Left lung (tissue), 10 donors: ENCODE data around the gene ATAD3B. TPM values are rescaled to one million over a fixed set of nuclear protein-coding genes. Genes with fewer than 3 reads are reported as not detected.
A peak's percentile ranks its signal among the peaks of the same experiment; 100 is the strongest.

Experiments
- ATAC-seq: fragments of 200-7000 bp; cut with Tn5 transposase; one replicate; pipeline ENCODE4 v1.9.1; 2020; ENCODE audit warnings: moderate library complexity
- DNase-seq, 4 donors: peaks; one replicate each; pipeline ENCODE4 v3.0.0-alpha.2; 2013 to 2020
- H3K27ac ChIP-seq, 2 donors: fragments of 200-600 bp; sonication (generic) in 1 of 2; one replicate each; pipeline versions ENCODE4 v1.5.0 to v1.8.0; 2020 to 2021
- H3K27me3 ChIP-seq, 2 donors: fragments of 200-600 bp; sonication (generic) in 1 of 2; one replicate each; pipeline versions ENCODE4 v1.5.0 to v1.8.0; 2020 to 2021
- H3K36me3 ChIP-seq, 2 donors: fragments of 200-600 bp; sonication (generic) in 1 of 2; one replicate each; pipeline versions ENCODE4 v1.5.0 to v1.8.0; 2020 to 2021
- H3K4me1 ChIP-seq, 2 donors: fragments of 200-600 bp; one replicate each; pipeline ENCODE4 v1.8.0; 2021
- H3K4me3 ChIP-seq, 2 donors: fragments of 200-600 bp; sonication (generic) in 1 of 2; one replicate each; pipeline versions ENCODE4 v1.5.0 to v1.8.0; 2020 to 2021; ENCODE audit warnings: mild to moderate bottlenecking in 1 of 2
- H3K9me3 ChIP-seq, 2 donors: fragments of 200-600 bp; sonication (generic) in 1 of 2; one replicate each; pipeline versions ENCODE4 v1.5.0 to v1.8.0; 2020 to 2021
- intact Hi-C, 2 donors: fragments of 100-400 bp; cut with DNase I; formaldehyde crosslinking; loops; one replicate each; pipeline versions ENCODE4 v1.11.2 to v1.14.2; 2022
- polyA plus RNA-seq, 6 donors: library from polyadenylated mRNA; unstranded; fragments of 120-200 nt; gene quantifications; one replicate each; pipeline ENCODE4 v1.2.1, GENCODE V29; 2013; ENCODE audit not compliant: insufficient read length in 6 of 6
- total RNA-seq, 2 donors: library from RNA; stranded (reverse); fragmentation: NEBNext Ultra II Directional; extraction: Animal tissue kit (Norgen Biotek cat#: 25700); gene quantifications; one replicate each; pipeline ENCODE4 v1.2.1, GENCODE V29; 2021
- TF ChIP-seq, protein P1 (sequence below), 2 donors: fragments of 200-600 bp; sonication (generic) in 1 of 2; IDR thresholded peaks; one replicate each; pipeline versions ENCODE4 v1.5.0 to v1.8.0; 2021; ENCODE audit warnings: antibody characterized with exemption in 2 of 2
- donor health status: DM: no; HTN: yes; CAD: no.
- donor health status: DM: no; HTN: no; CAD: no.

ATAD3B gene
- total and polyA plus RNA-seq, 8 donors, result 14.5 to 30.7 (median 18.9) TPM

DNA sequence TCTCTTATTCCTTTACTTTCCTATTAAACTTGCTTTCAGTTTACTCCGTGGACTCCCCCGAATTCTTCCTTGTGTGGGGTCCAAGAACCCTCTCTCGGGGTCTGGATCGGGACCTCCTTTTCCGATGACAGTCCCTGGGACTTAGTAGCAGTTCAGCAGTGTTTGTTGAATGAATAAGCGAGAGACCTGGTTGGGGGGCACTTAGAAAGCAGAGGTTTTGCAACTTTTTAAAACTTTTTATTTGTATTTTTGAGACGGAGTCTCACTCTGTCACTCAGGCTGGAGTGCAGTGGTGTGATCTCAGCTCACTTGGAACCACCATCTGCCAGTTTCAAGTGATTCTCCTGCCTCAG lies 48.3 kb upstream of the ATAD3B start:
- Histone ChIP-seq H3K27me3 (peaks cover 0 to 47% of the 10 kb centered on the region in 2 donors), H3K4me1 (peaks cover 0 to 18% of the 10 kb centered on the region in 2 donors), H3K27ac (no peak overlapping the region), H3K36me3 (no peaks in the 10 kb centered on the region), H3K4me3 (no peak overlapping the region), H3K9me3 (no peaks in the 10 kb centered on the region)
- ATAC-seq (no peak), DNase-seq (no peak)
- intact Hi-C loops, result no loop called here
- TF ChIP-seq, protein P1, sequence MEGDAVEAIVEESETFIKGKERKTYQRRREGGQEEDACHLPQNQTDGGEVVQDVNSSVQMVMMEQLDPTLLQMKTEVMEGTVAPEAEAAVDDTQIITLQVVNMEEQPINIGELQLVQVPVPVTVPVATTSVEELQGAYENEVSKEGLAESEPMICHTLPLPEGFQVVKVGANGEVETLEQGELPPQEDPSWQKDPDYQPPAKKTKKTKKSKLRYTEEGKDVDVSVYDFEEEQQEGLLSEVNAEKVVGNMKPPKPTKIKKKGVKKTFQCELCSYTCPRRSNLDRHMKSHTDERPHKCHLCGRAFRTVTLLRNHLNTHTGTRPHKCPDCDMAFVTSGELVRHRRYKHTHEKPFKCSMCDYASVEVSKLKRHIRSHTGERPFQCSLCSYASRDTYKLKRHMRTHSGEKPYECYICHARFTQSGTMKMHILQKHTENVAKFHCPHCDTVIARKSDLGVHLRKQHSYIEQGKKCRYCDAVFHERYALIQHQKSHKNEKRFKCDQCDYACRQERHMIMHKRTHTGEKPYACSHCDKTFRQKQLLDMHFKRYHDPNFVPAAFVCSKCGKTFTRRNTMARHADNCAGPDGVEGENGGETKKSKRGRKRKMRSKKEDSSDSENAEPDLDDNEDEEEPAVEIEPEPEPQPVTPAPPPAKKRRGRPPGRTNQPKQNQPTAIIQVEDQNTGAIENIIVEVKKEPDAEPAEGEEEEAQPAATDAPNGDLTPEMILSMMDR (IDR thresholded peaks at IDR 0.05), result no peak

DNA sequence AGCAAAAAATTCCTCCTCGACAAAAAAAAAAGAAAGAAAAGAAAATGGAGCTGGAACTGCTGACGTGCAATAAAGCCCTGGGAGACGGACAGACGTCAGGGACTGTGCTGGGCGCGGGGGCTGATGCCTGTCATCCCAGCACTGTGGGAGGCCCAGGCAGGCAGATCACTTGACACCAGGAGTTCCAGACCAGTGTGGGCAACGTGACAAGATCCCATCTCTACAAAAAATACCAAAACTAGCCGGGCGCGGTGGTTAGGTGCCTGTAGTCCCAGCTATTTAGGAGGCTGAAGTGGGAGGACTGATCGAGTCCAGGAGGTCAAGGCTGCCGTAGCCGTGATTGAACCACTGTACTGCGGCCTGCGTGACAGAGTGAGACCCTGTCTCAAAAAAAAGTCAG lies 46.9 kb upstream of the ATAD3B start:
- Histone ChIP-seq H3K36me3 (no peaks in the 10 kb centered on the region), H3K9me3 (no peaks in the 10 kb centered on the region), H3K27ac (no peak overlapping the region), H3K4me3 (no peak overlapping the region), H3K4me1 (peaks cover 5 to 18% of the 10 kb centered on the region in 2 donors), H3K27me3 (peaks cover 0 to 47% of the 10 kb centered on the region in 2 donors)
- TF ChIP-seq, protein P1 (IDR thresholded peaks at IDR 0.05), result no peak
- no peak for ATAC-seq
- intact Hi-C loops, result no loop called here
- peak in 1 of 4 donors; percentile 39 for DNase-seq

DNA sequence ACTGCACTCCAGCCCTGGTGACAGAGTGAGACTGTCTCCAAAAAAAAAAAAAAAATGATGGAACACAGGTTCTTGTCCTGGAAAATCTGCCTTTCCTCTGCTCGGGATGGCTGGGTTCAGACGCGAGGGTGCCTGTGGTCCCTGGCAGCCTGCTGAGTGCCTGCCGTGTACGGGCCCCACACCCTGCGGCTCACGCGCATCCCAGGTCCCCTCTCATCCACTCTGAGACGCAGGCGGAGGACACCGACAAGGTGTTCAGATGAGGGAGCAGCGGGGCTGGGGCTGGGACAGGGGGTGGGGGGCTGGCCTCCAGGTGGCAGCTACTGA lies 46.2 kb upstream of the ATAD3B start:
- H3K27ac ChIP-seq, result no peak overlapping the region
- intact Hi-C loops, result no loop called here
- no peaks in the 10 kb centered on the region for H3K36me3 ChIP-seq
- H3K4me1 ChIP-seq, result peaks cover 10 to 21% of the 10 kb centered on the region in 2 donors
- H3K27me3 ChIP-seq, result peaks cover 0 to 49% of the 10 kb centered on the region in 2 donors
- peak in 1 of 4 donors; percentile 50 for DNase-seq
- H3K9me3 ChIP-seq, result no peaks in the 10 kb centered on the region
- no peak overlapping the region for H3K4me3 ChIP-seq
- TF ChIP-seq, protein P1 (IDR thresholded peaks at IDR 0.05), result no peak
- no peak for ATAC-seq

DNA sequence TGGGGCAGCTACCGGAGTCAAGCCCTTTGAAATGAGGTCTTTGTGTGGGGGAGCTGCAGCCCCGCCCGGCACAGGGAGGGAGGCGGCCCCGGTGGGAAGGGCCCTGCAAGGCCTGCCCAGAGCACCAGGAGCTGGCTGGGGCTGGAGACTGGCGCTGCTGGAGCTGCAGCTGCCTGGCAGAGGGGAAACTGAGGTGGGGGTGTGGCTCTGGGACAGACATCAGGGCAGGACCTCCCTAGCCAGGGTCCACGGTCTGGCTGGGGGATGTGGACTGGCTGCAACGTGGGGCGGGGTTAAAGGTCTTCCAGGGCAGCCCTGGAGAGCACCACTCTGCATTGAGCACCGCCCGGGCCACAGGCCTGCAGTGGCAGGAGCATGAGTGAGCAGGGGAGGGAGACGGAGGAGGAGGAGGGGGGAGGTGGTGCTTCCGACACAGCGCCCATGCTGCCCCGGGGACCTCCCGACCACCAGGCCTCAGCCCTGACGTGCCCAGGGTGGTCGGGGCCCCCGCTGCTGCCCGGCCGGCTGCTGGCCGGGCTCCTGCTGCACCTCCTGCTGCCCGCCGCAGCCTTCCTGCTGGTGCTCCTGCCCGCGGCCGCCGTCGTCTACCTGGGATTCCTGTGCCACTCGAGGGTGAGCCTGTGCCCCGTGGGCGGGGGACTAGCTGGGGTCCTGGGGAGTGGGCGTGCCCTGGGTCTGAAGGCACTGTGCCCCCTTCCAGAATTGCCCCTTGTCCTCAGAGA lies 45.6 kb upstream of the ATAD3B start:
- Histone ChIP-seq H3K4me3 (no peak overlapping the region), H3K27ac (no peak overlapping the region), H3K4me1 (peaks cover 15 to 20% of the 10 kb centered on the region in 2 donors), H3K27me3 (peaks cover 0 to 49% of the 10 kb centered on the region in 2 donors), H3K36me3 (no peaks in the 10 kb centered on the region), H3K9me3 (no peaks in the 10 kb centered on the region)
- intact Hi-C loops, result no loop called here
- DNase-seq, result peak in 1 of 4 donors; percentile 75
- no peak for ATAC-seq
- TF ChIP-seq, protein P1 (IDR thresholded peaks at IDR 0.05), result no peak

DNA sequence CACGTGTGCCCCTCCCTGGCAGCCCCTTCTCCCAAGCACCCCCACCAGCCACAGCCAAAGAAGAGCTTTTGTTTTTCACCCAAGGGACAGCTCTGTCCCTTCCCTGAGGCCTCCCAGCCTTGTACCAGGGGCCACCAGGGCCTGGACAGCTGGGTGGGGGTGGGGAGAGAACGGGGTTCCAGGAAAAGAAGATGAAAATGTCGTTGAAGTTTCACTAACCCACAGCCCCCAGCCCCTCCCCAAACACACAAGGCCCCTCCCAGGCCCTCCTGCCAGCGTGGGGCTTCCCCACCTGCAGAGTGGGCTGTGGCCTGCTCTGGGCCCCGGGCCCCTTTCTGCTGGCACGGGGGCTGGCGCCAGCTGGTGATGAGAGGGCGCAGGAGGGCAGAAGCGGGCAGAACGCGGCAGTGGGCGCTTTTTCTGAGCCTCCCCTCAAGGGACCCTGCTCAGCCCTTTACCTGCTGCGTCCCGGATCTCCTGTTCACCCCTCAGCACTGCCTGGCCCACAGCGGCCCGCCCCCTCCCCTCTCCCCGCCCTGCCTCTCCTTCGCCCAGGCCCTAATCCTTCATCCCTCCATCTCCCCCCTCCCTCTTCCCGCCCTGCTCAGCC lies 45.0 kb upstream of the ATAD3B start:
- intact Hi-C loops, result no loop called here
- Histone ChIP-seq H3K4me1 (peaks cover 22 to 27% of the 10 kb centered on the region in 2 donors), H3K27ac (no peak overlapping the region), H3K36me3 (no peaks in the 10 kb centered on the region), H3K27me3 (peaks cover 0 to 49% of the 10 kb centered on the region in 2 donors), H3K4me3 (no peak overlapping the region), H3K9me3 (no peaks in the 10 kb centered on the region)
- ATAC-seq, result no peak
- DNase-seq, result peak in 1 of 4 donors; percentile 55
- TF ChIP-seq, protein P1 (IDR thresholded peaks at IDR 0.05), result no peak
